Stimulated activated CD8-positive, alpha-beta memory T cell treated with anti-CD3 and anti-CD28 coated beads, Interleukin-15, amount 100 ng/mL, for 24 hours (primary cell): Measurements from ENCODE around the gene PAF1.
"Not testable (repeated sequence)": the region's sequence is repeated elsewhere in the genome, so short reads cannot be mapped to it uniquely, and the experiment has no call there.

Source experiments
- DNase-seq: peaks from one replicate; pipeline ENCODE4 v3.0.0-alpha.2; 2020; ENCODE audit warnings: low read depth

The PAF1 gene

DNA sequence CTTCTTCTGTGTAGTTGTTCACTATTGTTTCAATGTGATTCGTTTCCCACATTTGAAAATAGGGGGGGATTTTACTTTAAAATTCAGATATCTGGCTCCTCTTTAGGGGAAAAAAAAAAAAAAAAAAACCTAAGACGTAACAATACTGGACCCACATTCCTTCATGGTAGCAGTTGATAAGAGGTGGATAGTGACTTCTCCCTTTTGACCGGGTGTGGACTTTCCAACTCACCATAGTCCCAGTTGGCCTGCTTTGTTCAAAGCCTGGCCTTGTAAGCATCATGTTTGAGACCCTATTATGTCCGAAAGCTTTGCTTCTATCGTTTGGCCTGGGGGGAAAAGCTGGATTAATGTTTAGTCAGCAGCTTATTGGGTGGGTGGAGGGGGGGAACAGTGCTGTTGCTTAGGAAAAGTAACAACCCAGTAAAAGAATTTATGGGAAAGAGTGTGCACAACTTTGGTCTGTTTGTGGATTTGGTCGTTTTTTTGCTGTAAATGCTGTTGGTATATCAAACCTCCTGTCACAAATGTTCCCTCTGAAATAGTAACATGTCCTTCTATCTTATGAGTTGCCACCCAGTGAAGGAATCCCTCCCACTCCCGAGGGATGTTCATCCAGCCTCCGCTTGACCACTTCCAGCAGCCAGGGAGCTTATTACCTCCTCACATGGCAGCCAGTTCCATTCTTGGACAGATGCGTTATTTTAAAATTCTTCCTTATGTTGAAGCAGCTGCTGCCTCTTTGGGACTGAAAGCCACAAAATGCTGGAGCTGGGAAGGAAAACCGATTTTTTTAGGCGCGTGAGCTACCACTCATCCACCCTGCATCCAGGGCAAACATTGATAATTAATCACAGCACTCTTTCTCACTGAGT lies 38.3 kb downstream of the PAF1 start:
- no peak for DNase-seq

DNA sequence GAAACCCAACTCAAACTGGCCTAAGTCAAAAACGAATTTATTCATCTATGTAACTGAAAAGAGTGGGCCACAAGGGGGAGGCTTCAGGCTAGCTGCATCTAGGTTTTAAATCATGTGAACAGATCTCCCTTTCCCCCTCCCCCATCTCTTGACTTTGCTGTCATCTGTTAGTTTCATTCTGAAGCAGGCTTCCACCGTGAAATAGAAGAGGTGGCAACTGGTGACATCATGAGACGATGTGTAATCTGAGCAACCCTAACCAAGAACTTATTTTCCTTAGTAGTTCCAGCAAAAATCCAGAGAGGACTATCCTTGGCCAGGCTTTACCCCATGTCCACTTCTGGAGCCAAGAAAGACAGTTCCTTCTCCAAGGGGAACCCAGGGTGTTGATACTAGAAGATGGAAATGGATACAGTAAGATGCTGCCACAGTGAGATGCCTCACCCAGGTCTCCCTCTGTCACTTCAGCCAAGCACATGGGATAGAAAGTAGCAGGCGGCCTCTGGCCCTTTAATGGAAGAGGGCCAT lies 39.3 kb downstream of the PAF1 start:
- DNase-seq = no peak

DNA sequence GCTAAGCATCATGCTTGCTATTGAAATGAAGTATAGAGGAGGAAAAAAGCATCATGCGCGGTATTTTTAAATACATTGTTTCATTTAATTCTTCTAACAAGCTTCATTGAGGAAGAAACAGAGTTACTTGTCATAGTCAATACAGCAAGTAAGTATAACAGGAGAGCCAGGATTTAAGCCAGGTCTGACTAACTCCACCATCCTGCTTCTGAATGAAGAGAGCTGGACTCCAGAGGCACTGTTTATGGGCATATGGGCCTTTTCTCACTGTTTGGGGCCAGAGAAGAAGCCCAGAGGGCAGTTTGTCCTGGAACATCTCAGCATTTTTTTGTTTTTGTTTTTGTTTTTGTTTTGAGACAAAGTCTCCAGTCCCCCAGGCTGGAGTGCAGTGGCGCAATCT lies 40.8 kb downstream of the PAF1 start:
- DNase-seq = no peak

DNA sequence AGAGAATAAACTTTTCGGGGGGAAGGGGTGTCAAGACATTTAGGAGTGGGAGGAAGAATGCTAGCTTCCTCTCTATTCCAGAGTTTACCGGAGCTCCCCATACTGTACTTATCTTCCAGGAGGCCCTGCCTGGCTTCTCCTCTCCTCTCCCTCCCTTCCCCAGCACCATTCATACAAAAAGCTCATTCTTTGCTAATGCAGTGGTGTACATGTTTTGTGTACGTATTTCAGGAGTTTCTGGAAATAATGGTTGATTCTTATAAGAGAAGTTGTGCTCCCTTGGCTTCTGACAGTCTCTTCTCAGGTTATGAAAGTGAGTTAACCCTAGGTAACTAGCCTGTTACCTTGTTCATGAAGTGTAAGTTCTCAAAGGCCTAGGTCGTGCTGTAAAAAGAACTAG lies 41.6 kb downstream of the PAF1 start:
- DNase-seq = no peak

DNA sequence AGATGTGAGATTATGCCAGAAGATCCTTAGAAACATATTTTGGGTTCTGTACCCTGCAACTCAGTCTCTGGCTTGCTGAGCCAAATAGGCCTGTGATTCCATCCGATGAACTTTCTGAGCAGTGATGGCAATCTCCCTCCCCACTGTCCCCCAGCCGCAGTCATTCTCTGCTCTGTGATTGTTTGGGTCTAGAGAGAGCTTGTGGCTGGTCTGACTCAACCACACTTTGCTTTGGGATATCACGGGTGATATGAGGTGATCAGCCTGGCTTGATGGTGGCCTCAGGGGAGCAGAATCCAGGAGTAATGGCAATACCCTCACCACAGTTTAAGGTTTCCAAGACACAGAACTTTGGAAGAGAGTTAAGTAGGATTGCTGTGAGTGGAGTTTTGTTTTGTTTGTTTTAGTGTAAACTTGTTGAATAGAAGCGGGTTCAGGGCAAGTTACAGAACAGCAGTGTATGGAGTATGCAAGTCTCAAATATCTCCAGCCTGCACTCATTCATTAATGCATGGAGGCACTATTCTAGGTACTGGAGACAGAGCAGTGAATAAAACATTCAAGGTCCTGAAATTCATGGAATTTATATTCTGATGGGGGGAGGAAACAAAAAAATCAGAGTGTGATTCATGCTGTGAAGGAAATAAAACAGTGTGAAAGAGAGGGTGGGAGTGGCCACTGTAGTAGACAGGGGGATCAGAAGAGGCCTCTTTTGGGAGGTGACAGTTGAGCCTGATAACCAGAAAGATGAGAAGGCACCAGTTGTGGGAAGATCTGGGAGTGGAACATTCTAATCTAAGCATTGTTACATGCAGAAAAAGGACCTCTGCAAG lies 43.4 kb downstream of the PAF1 start:
- no peak for DNase-seq

DNA sequence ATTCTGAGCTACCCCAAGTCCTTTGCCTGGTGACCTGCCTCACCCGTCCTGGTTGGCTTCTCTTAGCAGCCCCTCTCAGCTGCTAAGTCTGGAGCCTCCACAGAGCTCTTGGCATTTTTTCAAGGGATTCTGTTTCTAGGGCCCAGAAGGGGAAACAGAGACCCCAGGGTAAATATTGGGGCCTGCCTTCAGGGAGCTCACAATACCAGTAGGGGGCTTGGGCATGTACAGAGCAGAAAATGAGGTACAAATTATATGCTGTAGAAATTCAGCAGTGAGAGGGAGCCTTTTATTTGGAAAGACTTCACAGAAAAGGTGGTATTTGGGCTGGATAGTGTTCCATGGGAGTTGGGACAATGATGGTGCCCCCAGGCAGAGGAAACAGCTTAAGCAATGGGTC lies 45.0 kb downstream of the PAF1 start:
- DNase-seq = no peak

DNA sequence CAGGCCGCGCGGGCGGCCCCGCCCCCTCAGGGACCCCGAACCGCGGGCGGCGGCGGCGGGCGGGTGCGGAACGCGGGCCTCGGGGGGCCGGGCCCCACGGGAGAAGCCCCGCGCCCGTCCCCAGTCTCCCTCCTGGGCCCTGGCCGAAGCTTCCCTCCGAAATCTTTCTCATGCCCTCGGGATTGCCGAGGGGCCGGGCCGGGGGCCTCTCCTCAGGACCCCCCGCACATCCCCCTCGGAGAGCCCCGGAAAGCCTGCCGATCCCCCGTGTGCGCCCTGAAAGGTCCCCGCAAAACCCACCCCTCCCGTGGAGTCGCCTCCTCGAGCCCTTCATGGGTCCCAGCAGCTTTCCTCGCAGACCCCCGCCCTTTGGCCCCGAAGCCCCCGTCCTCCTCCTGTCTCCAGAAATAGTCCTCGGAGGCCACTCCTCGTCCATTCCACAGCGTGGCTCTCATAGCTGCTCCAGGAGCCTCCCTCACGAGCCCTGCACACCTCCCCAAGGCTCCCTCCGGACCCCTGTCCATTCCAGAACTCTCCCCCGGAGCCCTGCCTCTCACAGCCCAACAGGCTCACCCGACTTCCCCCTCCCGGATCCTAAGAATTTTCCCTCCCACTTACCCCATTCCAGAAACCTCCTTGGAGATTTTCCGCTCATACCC lies 48.1 kb downstream of the PAF1 start:
- DNase-seq = no peak

DNA sequence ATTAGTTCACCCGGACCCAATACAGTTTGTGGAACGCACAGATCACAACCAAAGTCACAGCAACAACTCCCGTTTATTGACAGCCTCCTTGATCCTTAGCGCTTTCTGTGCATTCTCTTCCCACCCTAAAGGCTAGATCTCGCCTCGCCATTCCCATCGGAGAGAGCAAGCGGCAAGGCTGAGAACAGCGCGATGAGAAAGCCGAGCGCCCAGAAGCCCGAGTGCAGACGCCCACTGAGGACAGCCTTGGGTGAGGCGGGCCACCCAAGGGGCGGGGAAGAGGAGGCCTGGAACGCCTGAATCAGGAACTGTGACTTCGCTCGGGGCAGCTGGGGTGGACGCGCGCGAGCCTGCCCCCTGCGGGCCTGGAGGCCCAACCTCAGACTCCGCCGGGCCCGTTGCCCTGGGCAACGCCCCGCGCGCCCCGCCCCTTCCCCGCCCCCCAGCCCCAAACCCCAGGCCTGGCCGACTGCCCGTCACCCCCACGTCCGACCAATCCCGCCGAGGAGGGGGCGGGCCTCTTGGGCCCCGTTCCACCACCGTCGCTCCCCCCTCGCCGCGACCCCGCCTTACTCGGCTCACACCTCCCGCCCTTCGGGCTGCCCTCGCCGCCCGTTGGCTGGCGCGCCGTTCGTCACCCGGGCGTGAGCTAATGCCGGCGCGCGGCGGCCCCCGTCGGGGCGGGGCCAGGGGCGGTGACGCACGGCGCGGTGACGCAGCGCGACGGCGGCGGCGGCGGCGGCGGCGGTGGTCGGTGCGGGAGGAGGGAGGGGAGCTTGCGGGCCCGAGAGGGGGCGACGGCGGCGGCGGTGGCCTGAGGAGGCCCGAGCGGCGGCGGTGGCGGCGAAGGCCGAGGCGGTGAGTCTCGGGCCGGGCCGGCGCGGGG lies 48.9 kb downstream of the PAF1 start, which contains the start of gene SAMD4B:
Gene SAMD4B, plus strand, starts transcription at position 703 of the 886 bp plus-strand sequence. CDS start 14,473 bp downstream, outside the sequence.
- peak; percentile 96 for DNase-seq

DNA sequence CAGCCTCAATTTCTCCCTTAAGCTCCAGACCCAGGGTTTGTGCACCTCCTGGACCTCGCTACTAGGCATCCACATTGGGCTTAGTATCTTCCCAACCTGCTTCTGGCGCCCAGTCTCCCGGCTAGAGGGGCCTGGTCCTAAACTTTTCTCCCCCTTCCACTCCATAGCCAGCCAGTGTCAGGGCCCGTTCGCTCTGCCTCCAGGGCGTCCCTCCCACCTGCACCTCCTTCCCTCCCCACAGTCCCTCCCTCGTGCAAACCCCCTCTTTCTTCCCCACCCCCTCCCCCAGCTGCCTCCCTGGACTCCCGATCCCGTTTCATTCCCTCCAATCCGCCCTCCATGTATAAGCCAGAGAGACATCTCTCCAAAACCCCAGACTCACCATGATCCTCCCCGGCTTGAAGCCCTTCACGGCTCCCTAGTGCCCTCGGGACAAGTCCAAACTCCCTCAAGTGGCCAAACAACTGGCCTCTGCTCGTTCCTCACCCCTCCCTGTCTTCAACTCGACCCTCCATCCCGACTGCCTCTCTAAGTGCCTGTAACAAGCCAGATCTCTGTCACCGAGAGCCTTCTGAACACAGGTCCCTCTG lies 49.7 kb downstream of the PAF1 start:
- no peak for DNase-seq

DNA sequence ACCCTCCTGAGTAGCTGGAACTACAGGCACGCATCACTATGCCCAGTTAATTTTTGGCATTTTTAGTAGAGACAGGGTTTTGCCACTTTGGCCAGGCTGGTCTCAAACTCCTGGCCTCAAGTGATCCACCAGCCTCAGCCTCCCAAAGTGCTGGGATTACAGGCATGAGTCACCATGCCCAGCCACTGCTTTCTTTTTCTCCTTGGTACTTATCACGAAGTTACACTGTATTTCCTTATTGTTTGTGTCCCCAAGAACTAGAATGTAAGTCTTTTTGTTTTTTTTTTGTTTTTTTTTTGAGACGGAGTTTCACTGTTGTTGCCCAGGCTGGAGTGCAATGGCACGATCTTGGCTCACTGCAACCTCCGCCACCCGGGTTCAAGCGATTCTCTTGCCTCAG lies 50.8 kb downstream of the PAF1 start:
- not testable (repeated sequence) for DNase-seq

DNA sequence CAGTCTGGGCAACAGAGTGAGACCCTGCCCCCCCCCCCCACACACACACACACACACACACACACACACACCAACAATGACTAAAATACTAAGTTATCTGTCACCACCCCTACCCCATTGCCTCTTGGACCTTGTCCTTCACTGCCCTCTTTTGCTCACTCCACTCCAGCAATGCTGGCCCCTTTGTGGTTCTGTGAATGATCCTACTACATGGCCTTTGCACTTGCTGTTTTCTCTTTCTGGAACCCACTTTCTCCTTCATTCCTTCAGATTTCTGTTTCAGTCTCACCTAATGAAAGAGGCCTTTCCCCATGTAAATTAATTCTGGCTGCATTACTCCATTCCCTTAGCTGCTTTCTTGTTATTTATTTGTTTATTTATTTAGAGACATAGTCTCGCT lies 51.2 kb downstream of the PAF1 start:
- no peak for DNase-seq

DNA sequence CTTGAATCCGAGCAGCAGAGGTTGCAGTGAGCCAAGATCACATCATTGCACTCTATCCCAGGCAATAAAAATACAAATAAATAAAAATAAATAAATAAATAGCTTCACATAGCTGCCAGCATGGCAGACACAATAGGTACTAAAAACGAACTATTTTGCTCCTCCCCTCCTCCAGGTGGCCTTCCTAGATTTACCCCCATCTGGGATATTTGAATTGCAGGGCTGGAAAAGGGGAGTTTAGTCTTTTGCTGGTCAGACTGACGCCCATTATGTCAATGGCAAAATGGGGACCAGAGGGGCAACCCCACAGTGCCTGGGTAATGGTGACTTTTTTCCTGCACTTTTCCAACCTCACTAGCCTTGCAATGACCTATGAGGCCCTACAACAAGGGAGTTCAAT lies 54.4 kb downstream of the PAF1 start:
- DNase-seq = no peak
